GM18526 (cell line): ENCODE results near the gene TBC1D4.

Experiments
- POLR2A ChIP-seq: IDR thresholded peaks from 3 replicates; pipeline ENCODE4 v1.6.1; 2011; ENCODE audit not compliant: insufficient read length; ENCODE audit errors: extremely low read depth

The TBC1D4 gene

GRCh38 chr13:75326173-75327134 lies 155.5 kb downstream of the TBC1D4 start:
- no peak for TF ChIP-seq POLR2A

DNA sequence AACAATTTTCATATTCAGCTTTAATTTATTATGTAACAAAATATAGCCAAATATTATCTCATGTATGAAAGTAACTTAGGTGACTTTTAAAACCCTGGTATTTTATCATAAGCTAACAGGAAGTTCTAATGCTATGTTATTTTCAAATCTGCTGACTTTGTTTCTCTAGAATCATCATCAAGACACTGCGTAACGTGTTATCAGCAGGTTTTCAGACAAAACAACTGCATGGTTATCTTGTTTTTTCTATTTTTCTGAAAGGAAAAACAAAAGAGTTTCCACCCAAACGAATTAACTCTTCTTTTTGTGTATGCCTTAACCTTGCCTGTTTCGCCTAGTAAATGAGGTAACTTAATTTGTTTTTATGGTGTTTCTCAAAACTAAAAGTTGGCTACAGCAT lies 156.3 kb downstream of the TBC1D4 start:
- no peak for TF ChIP-seq POLR2A

DNA sequence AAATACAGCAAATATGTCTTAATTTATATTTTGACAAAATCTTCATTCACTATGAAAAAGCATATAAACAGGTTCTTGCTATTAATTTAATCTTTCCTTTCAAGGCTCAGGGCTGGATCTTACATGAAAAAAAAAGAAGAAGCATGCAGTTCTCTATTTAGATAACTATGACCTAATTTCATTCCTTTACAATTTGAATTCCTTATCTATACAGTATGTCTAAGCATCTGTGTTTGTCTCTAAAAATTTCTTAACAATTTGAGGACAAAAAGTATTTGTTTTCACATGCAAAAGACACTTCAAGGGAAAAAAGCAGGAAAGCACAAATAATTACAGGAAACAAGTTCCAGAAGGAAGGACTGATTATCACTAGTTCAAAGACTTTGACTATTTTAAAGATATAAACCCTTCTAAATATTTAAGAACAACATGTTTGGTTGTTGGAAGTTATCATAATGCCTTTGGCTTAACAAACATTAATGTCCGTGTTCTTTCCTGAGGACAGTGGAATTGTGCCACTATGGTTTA lies 157.5 kb downstream of the TBC1D4 start:
- no peak for TF ChIP-seq POLR2A

DNA sequence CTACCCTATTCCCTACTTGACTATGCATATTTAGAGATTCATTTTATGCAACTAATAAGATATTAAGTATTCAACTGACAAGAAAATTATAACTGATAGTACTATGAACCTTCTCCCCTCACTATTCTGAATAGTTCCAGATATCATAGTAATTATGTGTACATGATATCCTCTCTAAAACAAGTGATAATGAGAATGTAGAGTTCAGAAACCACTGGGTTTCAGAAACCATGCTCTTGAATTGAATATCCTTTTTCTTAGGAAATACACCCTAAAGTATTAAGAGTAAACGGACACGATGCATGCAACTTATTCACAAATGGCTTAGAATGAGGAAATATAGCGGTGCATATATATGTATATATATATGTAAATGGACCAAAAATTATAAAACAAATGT lies 160.9 kb downstream of the TBC1D4 start:
- TF ChIP-seq POLR2A, result no peak

- no peak for TF ChIP-seq POLR2A
Observed at GRCh38 chr13:75319254-75319653, 162.7 kb downstream of the TBC1D4 start.

- no peak for TF ChIP-seq POLR2A
Observed at GRCh38 chr13:75318138-75318833, 163.7 kb downstream of the TBC1D4 start.

DNA sequence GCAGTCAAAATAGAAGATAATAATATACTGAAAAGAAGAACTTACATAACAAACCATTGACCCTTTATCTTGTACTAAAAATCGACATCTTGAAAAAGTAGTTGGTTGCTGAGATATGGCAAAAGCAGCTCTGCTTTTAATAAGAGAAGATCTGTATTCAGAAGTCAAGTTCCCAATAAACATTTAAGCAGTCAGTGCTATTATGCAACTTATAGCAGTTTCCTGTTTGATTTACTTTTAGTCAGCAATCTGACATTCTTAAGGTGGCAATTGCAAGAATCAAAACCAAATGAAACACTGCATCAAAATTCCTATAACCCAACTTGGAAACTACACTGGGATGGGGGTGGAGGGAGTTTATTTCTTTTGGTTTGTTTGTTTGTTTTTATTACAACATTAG lies 165.5 kb downstream of the TBC1D4 start:
- TF ChIP-seq POLR2A, result no peak

GRCh38 chr13:75312884-75313520 lies 169.0 kb downstream of the TBC1D4 start:
- TF ChIP-seq POLR2A, result no peak

DNA sequence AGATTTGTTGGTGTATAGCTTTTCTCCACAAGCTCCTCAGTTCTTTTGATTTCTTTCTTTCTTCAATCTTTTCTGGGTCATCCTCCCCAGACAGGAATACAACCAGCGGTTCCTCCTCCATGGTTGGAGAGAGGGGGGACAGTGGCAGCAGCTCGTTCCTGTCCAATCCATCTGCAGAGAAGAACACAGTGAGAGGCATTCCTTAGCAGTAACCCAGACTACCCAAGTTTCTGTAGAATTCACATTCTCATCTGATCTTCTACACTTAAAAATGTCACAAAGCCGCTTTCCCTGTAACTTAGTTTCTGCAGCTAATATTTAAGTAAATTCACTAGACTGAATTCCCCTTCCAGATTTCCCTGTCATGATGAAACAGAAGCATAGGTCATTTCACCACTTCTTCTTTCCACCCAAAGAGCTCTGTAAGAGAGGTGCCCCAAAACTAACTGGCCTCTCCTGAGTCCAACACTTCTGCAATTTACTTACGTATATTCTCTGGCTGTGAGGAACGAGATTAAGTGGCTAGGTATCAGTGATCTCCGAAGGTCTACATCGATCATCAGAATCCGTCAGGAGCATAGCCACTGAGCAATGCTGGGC lies 171.9 kb downstream of the TBC1D4 start:
- TF ChIP-seq POLR2A, result no peak

- no peak for TF ChIP-seq POLR2A
Observed at GRCh38 chr13:75308222-75308621, 173.7 kb downstream of the TBC1D4 start.

GRCh38 chr13:75307370-75307949 lies 174.5 kb downstream of the TBC1D4 start:
- TF ChIP-seq POLR2A, result no peak

- no peak for TF ChIP-seq POLR2A
Observed at GRCh38 chr13:75305059-75305458, 176.9 kb downstream of the TBC1D4 start.

- TF ChIP-seq POLR2A, result no peak
Observed at GRCh38 chr13:75303263-75303662, 178.7 kb downstream of the TBC1D4 start.

- TF ChIP-seq POLR2A, result no peak
Observed at GRCh38 chr13:75302071-75302698, 179.8 kb downstream of the TBC1D4 start.
